ENCODE results near the gene DLG2. TPM values are rescaled to one million over a fixed set of nuclear protein-coding genes. Genes with fewer than 3 reads are reported as not detected.

The DLG2 gene
- total and polyA plus RNA-seq, 11 donors: 2.4 to 13.9 (median 7.1) TPM

- H3K27ac ChIP-seq: no peak overlapping the region
- intact Hi-C loops (cut with DNase I): loop anchor here in 4 of 10 donors (5.0 to 10.0 kb wide), 4 partner anchors 559 to 1141 kb away; no protein-coding TSS in a partner anchor
- no peak for ATAC-seq
These were observed 1801.1 kb downstream of the DLG2 start for GRCh38 chr11:83826078-83826477.

GRCh38 chr11:83823461-83824025 is 1803.6 kb downstream of the DLG2 start:
- no peak overlapping the region for H3K4me3 ChIP-seq
- intact Hi-C loops (cut with DNase I): loop anchor here in 5 of 10 donors (5.0 to 10.0 kb wide), 5 partner anchors 526 to 1139 kb away; no protein-coding TSS in a partner anchor
- H3K4me1 ChIP-seq: peaks cover 0 to 5% (median 0%) of the 10 kb centered on the region in 12 donors
- no peaks in the 10 kb centered on the region for H3K9me3 ChIP-seq
- WGBS, 4 donors: 53 to 66% (median 62%) methylated on average over 7 of the region's 7 CpGs
- TF ChIP-seq CTCF (IDR thresholded peaks at IDR 0.05) (no peak), POLR2A (IDR thresholded peaks at IDR 0.05) (no peak)
- no peak overlapping the region for H3K27ac ChIP-seq
- ATAC-seq (no peak), DNase-seq (no peak)
- no peaks in the 10 kb centered on the region for H3K27me3 ChIP-seq
- no peaks in the 10 kb centered on the region for H3K36me3 ChIP-seq

More at GRCh38 chr11:83826078-83826477, 1801.1 kb downstream of the DLG2 start:
- Histone ChIP-seq H3K4me3 (no peak overlapping the region), H3K9me3 (no peaks in the 10 kb centered on the region), H3K4me1 (peaks cover 0 to 5% (median 0%) of the 10 kb centered on the region in 12 donors), H3K27me3 (no peaks in the 10 kb centered on the region), H3K36me3 (no peaks in the 10 kb centered on the region)
- no peak for DNase-seq
- TF ChIP-seq POLR2A (IDR thresholded peaks at IDR 0.05): no peak
- no peak for TF ChIP-seq CTCF (IDR thresholded peaks at IDR 0.05)

GRCh38 chr11:83819931-83820549 is 1807.1 kb downstream of the DLG2 start:
- no peak overlapping the region for H3K27ac ChIP-seq
- DNase-seq (peak in 1 of 5 donors; percentile 16), ATAC-seq (peak in 2 of 4 donors; percentile 48 to 63)
- H3K36me3 ChIP-seq: no peaks in the 10 kb centered on the region
- H3K27me3 ChIP-seq: no peaks in the 10 kb centered on the region
- H3K4me1 ChIP-seq: no peaks in the 10 kb centered on the region
- intact Hi-C loops (cut with DNase I): loop anchor here (2.0 to 10.0 kb wide), 14 partner anchors 55 to 1135 kb away; partner anchors contain the start of genes DDIAS (in 3 of the 10), PRCP (in 3 of the 10) and CCDC90B (in 1 of the 10)
- no peak for TF ChIP-seq POLR2A (IDR thresholded peaks at IDR 0.05)
- TF ChIP-seq CTCF (IDR thresholded peaks at IDR 0.05): peak; percentile 15 to 71 (median 60)
- H3K4me3 ChIP-seq: no peak overlapping the region
- H3K9me3 ChIP-seq: no peaks in the 10 kb centered on the region
- 24 to 42% (median 33%) methylated on average over 2 of the region's 2 CpGs for WGBS, 4 donors

- 43 to 52% (median 50%) methylated on average over 2 of the region's 2 CpGs for WGBS, 4 donors
- Histone ChIP-seq H3K4me1 (no peaks in the 10 kb centered on the region), H3K27ac (no peak overlapping the region), H3K4me3 (no peak overlapping the region), H3K27me3 (no peaks in the 10 kb centered on the region), H3K9me3 (no peaks in the 10 kb centered on the region), H3K36me3 (no peaks in the 10 kb centered on the region)
- no peak for ATAC-seq
- intact Hi-C loops (cut with DNase I): loop anchor here (5.0 to 10.0 kb wide), 10 partner anchors 56 to 1104 kb away; partner anchors contain the start of genes DDIAS (in 3 of the 10), PRCP (in 3 of the 10) and CCDC90B (in 1 of the 10)
- TF ChIP-seq POLR2A (IDR thresholded peaks at IDR 0.05) (no peak), CTCF (IDR thresholded peaks at IDR 0.05) (no peak)
- DNase-seq: no peak
These were observed 1808.8 kb downstream of the DLG2 start for GRCh38 chr11:83818349-83818748.
